WTC11 (cell line): Measurements from ENCODE around the gene OPRM1. TPM values are rescaled to one million over a fixed set of nuclear protein-coding genes. Genes with fewer than 3 reads are reported as not detected.

ENCODE experiments used
- ATAC-seq: fragments of 200-7000 bp; cut with Tn5 transposase; 2 replicates; pipeline ENCODE4 v1.10.0; 2021; ENCODE audit warnings: mild to moderate bottlenecking, moderate library complexity
- CTCF ChIA-PET: fragments of 300-600 bp; sonication (Branson Sonifier 250); formaldehyde crosslinking; loops from one replicate; lab custom pipeline; 2021; ENCODE audit warnings: antibody characterized with exemption; lab: Charles Lee
- POLR2A ChIA-PET: fragments of 350-600 bp; sonication (Branson Sonifier 250); formaldehyde crosslinking; loops from one replicate; lab custom pipeline; 2021; ENCODE audit warnings: antibody characterized with exemption; lab: Charles Lee
- DNase-seq: peaks from one replicate; pipeline ENCODE4 v3.0.0; 2021; ENCODE audit warnings: low spot score
- H3K27ac Mint-ChIP-seq: 2 replicates; pipeline ENCODE4 v1.8.0; 2021; ENCODE audit warnings: mixed read lengths
- H3K27me3 Mint-ChIP-seq: 2 replicates; pipeline ENCODE4 v1.8.0; 2021; ENCODE audit warnings: low read depth, mild to moderate bottlenecking, moderate library complexity, mixed read lengths
- H3K36me3 Mint-ChIP-seq: 2 replicates; pipeline ENCODE4 v1.8.0; 2021; ENCODE audit warnings: mixed read lengths
- H3K4me1 Mint-ChIP-seq: 2 replicates; pipeline ENCODE4 v1.8.0; 2022; ENCODE audit warnings: mixed read lengths
- H3K4me3 Mint-ChIP-seq: 2 replicates; pipeline ENCODE4 v1.8.0; 2021; ENCODE audit warnings: mild to moderate bottlenecking, moderate library complexity, mixed read lengths
- H3K9me3 Mint-ChIP-seq: 2 replicates; pipeline ENCODE4 v1.8.0; 2021; ENCODE audit warnings: mixed read lengths
- CREB1 ChIP-seq: sonication (generic); formaldehyde crosslinking; IDR thresholded peaks from 2 replicates; pipeline ENCODE4 v1.8.0; 2023; ENCODE audit warnings: mild to moderate bottlenecking, missing genetic modification reagents
- GTF2I ChIP-seq: fragments of 250-450 bp; sonication (Bioruptor Pico); conservative IDR thresholded peaks from 2 replicates; pipeline ENCODE4 v1.4.0; 2021; ENCODE audit warnings: mild to moderate bottlenecking
- HMGA2 ChIP-seq: fragments of 250-450 bp; sonication (Bioruptor Pico); IDR thresholded peaks from 2 replicates; pipeline ENCODE4 v1.4.0; 2021; ENCODE audit warnings: mild to moderate bottlenecking, moderate library complexity
- MYBL2 ChIP-seq: sonication (generic); formaldehyde crosslinking; IDR thresholded peaks from 2 replicates; pipeline ENCODE4 v1.8.1; 2023; ENCODE audit warnings: mild to moderate bottlenecking, moderate library complexity, missing genetic modification reagents
- NR1H2 ChIP-seq: sonication (generic); formaldehyde crosslinking; IDR thresholded peaks from 2 replicates; pipeline ENCODE4 v1.9.0; 2021; ENCODE audit warnings: mild to moderate bottlenecking, moderate library complexity, missing genetic modification reagents
- SP1 ChIP-seq: sonication (generic); formaldehyde crosslinking; conservative IDR thresholded peaks from 2 replicates; pipeline ENCODE4 v1.8.1; 2022; ENCODE audit warnings: missing genetic modification reagents
- TCF7 ChIP-seq: sonication (generic); formaldehyde crosslinking; IDR thresholded peaks from 2 replicates; pipeline ENCODE4 v1.8.0; 2022; ENCODE audit warnings: mild to moderate bottlenecking, low read depth, missing genetic modification reagents, moderate library complexity
- total RNA-seq: library from RNA; stranded (reverse); gene quantifications from 3 replicates; pipeline ENCODE4 v1.2.3, GENCODE V29; 2021
- TF ChIP-seq, protein P1 (sequence below): sonication (generic); formaldehyde crosslinking; IDR thresholded peaks from 2 replicates; pipeline ENCODE4 v1.8.1; 2023; ENCODE audit warnings: mild to moderate bottlenecking, missing genetic modification reagents, moderate library complexity
- TF ChIP-seq, protein P2 (sequence below): sonication (generic); formaldehyde crosslinking; IDR thresholded peaks from 2 replicates; pipeline ENCODE4 v1.8.0; 2023; ENCODE audit warnings: missing genetic modification reagents, mild to moderate bottlenecking, borderline replicate concordance
- TF ChIP-seq, protein P3 (sequence below): fragments of 250-450 bp; sonication (Bioruptor Pico); IDR thresholded peaks from 2 replicates; pipeline ENCODE4 v1.9.0; 2021; ENCODE audit warnings: moderate library complexity, mild to moderate bottlenecking, inconsistent platforms, borderline replicate concordance
- TF ChIP-seq, protein P4 (sequence below): sonication (generic); formaldehyde crosslinking; IDR thresholded peaks from 2 replicates; pipeline ENCODE4 v1.8.1; 2023; ENCODE audit warnings: mild to moderate bottlenecking, missing genetic modification reagents

OPRM1 gene
- total RNA-seq, 1 experiment from 2014 or later: not detected

DNA sequence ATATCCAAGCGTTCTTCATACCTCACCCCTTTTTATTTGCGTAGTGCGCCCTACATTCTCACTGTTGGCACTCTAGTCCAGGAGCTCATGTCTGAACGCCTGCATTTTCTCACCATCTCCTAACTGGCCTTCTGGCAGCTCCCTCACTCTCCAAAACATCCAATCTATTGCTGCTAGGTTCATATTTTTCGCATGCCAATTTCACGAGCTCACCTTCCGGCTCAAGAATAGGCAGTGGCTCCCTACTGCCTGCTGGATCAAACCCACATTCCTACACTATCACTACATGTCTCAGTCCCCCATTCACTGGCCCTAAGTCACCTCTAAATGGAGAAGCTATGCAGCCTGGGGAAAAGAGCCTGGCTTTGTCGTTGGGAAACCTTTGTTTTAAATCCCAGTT is 202.5 kb downstream of the OPRM1 start:
- Mint-ChIP-seq H3K4me1 (peaks cover 44% of the 10 kb centered on the region), H3K4me3 (no peak overlapping the region), H3K27me3 (no peaks in the 10 kb centered on the region; the same call in 1 of the 2 replicates), H3K36me3 (no peaks in the 10 kb centered on the region), H3K27ac (no peak overlapping the region), H3K9me3 (no peaks in the 10 kb centered on the region)
- TF ChIP-seq, protein P1, sequence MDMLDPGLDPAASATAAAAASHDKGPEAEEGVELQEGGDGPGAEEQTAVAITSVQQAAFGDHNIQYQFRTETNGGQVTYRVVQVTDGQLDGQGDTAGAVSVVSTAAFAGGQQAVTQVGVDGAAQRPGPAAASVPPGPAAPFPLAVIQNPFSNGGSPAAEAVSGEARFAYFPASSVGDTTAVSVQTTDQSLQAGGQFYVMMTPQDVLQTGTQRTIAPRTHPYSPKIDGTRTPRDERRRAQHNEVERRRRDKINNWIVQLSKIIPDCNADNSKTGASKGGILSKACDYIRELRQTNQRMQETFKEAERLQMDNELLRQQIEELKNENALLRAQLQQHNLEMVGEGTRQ (CRISPR knock-in tag): no peak
- TF ChIP-seq TCF7 (CRISPR knock-in tag) (no peak), HMGA2 (CRISPR knock-in tag) (no peak), NR1H2 (CRISPR knock-in tag) (no peak)
- TF ChIP-seq, protein P2, sequence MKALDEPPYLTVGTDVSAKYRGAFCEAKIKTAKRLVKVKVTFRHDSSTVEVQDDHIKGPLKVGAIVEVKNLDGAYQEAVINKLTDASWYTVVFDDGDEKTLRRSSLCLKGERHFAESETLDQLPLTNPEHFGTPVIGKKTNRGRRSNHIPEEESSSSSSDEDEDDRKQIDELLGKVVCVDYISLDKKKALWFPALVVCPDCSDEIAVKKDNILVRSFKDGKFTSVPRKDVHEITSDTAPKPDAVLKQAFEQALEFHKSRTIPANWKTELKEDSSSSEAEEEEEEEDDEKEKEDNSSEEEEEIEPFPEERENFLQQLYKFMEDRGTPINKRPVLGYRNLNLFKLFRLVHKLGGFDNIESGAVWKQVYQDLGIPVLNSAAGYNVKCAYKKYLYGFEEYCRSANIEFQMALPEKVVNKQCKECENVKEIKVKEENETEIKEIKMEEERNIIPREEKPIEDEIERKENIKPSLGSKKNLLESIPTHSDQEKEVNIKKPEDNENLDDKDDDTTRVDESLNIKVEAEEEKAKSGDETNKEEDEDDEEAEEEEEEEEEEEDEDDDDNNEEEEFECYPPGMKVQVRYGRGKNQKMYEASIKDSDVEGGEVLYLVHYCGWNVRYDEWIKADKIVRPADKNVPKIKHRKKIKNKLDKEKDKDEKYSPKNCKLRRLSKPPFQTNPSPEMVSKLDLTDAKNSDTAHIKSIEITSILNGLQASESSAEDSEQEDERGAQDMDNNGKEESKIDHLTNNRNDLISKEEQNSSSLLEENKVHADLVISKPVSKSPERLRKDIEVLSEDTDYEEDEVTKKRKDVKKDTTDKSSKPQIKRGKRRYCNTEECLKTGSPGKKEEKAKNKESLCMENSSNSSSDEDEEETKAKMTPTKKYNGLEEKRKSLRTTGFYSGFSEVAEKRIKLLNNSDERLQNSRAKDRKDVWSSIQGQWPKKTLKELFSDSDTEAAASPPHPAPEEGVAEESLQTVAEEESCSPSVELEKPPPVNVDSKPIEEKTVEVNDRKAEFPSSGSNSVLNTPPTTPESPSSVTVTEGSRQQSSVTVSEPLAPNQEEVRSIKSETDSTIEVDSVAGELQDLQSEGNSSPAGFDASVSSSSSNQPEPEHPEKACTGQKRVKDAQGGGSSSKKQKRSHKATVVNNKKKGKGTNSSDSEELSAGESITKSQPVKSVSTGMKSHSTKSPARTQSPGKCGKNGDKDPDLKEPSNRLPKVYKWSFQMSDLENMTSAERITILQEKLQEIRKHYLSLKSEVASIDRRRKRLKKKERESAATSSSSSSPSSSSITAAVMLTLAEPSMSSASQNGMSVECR: no peak
- TF ChIP-seq, protein P3, sequence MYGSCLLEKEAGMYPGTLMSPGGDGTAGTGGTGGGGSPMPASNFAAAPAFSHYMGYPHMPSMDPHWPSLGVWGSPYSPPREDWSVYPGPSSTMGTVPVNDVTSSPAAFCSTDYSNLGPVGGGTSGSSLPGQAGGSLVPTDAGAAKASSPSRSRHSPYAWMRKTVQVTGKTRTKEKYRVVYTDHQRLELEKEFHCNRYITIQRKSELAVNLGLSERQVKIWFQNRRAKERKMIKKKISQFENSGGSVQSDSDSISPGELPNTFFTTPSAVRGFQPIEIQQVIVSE (CRISPR knock-in tag): no peak
- ChIA-PET POLR2A (no interaction called here), CTCF (no interaction called here)
- ATAC-seq: no peak
- no peak for DNase-seq

DNA sequence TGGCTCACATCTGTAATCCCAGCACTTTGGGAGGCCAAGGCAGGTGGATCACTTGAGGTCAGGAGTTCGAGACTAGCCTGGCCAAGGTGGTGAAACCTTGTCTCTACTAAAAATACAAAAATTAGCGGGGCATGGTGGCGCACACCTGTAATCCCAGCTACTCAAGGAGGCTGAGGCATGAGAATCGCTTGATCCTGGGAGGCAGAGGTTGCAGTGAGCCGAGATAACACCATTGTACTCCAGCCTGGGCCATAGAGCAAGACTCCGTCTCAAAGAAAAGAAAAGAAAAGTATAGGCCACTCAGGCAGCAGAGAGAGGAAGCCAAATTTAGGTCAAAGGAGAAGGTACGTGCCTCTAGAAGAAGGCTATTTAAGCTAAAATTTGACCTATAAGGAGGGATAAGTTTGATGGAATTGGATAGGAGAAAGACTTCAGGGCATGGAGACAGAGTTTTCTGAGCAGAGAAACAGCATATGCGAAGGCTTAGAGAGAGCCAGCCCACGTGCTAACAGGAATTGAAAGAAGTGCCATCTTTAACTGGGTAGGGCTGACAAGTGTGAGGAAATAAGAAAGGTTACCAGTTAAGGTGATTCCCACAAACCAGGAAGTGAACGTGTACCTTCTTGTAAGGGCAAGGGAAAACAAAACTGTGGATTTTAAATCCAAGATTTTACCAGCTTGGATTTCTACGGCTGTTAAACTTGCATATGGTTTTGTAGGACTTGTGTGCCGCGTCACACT is 203.7 kb downstream of the OPRM1 start:
- no peak overlapping the region; the same call in 1 of the 2 replicates for H3K27ac Mint-ChIP-seq
- H3K4me3 Mint-ChIP-seq: no peak overlapping the region
- no peaks in the 10 kb centered on the region for H3K9me3 Mint-ChIP-seq
- DNase-seq: no peak
- H3K4me1 Mint-ChIP-seq: peaks cover 56% of the 10 kb centered on the region
- no peak for TF ChIP-seq SP1 (CRISPR knock-in tag)
- TF ChIP-seq MYBL2 (CRISPR knock-in tag): no peak
- no peak for TF ChIP-seq TCF7 (CRISPR knock-in tag)
- no peak for TF ChIP-seq CREB1 (CRISPR knock-in tag)
- no peak for TF ChIP-seq GTF2I
- TF ChIP-seq, all 79 proteins: peak for 0
- ChIA-PET POLR2A (no interaction called here), CTCF (no interaction called here)
- ATAC-seq: no peak
- no peaks in the 10 kb centered on the region for H3K36me3 Mint-ChIP-seq
- no peaks in the 10 kb centered on the region; the same call in 1 of the 2 replicates for H3K27me3 Mint-ChIP-seq

DNA sequence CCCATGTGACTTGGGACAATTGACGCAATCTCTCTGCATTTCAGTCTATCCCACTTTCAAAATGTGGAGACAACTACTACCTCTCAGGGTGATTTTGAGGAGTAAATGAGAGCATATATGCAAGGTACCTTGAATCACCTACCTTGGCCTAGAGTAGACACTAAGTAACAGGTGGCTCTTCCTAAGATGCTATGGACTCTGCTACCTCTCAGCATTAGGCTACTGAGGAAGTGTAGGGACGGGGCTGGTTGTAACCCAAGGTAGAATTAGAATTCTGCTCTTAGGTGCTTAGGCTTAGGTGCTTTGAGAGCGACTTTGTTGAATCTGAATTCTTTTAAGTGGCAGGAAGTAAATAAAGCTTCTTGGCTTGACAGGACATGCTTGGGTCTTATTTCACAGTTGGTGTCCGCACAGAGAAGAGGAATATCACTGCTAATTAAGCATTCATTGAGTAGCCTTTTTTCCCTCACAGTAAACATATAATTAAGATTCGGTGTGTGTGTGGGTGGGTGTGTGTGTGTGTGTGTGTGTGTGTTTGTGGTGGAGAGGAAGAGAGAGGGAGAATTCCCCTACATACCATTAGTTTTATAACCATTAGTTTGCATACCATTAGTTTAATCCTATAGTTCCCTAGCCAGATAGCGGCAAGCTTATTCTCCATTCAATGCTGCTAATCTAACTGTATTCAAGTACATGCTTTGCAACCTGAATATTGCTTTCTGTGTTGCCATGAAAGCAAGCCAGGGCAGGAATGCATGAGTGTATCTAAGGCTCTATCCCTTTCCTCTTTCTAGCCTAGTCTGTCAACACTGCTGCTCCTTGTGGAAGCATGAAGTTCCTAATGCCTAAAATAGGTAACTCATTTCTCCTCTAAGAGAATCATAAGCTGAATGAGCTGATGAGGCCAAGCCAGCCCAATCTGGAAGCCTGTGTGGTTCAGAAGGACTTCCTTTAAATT is 205.0 kb downstream of the OPRM1 start:
- ChIA-PET CTCF (no interaction called here), POLR2A (no interaction called here)
- H3K4me3 Mint-ChIP-seq: no peak overlapping the region
- peaks cover 65% of the 10 kb centered on the region for H3K4me1 Mint-ChIP-seq
- H3K9me3 Mint-ChIP-seq: no peaks in the 10 kb centered on the region
- H3K36me3 Mint-ChIP-seq: no peaks in the 10 kb centered on the region
- DNase-seq (no peak), ATAC-seq (no peak)
- TF ChIP-seq, protein P4, sequence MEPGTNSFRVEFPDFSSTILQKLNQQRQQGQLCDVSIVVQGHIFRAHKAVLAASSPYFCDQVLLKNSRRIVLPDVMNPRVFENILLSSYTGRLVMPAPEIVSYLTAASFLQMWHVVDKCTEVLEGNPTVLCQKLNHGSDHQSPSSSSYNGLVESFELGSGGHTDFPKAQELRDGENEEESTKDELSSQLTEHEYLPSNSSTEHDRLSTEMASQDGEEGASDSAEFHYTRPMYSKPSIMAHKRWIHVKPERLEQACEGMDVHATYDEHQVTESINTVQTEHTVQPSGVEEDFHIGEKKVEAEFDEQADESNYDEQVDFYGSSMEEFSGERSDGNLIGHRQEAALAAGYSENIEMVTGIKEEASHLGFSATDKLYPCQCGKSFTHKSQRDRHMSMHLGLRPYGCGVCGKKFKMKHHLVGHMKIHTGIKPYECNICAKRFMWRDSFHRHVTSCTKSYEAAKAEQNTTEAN (CRISPR knock-in tag): no peak
- H3K27ac Mint-ChIP-seq: peak overlapping the region; percentile 35; the same call in 1 of the 2 replicates
- H3K27me3 Mint-ChIP-seq: no peaks in the 10 kb centered on the region; the same call in 1 of the 2 replicates
